Osteoblast (primary cell): ENCODE data around the gene ROBO2. TPM values are rescaled to one million over a fixed set of nuclear protein-coding genes. Genes with fewer than 3 reads are reported as not detected.

ENCODE experiments used
- DNase-seq: peaks from one replicate; pipeline ENCODE4 v3.0.0; 2011; ENCODE audit warnings: low spot score, mixed read lengths; ENCODE audit not compliant: insufficient read length; ENCODE audit errors: missing footprints
- H2AFZ ChIP-seq: 2 replicates; pipeline ENCODE4 v1.6.0; 2011; ENCODE audit warnings: mild to moderate bottlenecking, low read length
- H3K27ac ChIP-seq: 2 replicates; pipeline ENCODE4 v1.5.1; 2011; ENCODE audit warnings: mild to moderate bottlenecking, low read depth, low read length, moderate library complexity
- H3K27me3 ChIP-seq: 2 replicates; pipeline ENCODE4 v1.6.0; 2012; ENCODE audit warnings: mild to moderate bottlenecking, control low read depth, inconsistent platforms, low read length, moderate library complexity; ENCODE audit not compliant: insufficient read depth
- H3K36me3 ChIP-seq: 2 replicates; pipeline ENCODE4 v1.5.1; 2011; ENCODE audit warnings: mild to moderate bottlenecking, low read length, control low read depth, moderate library complexity; ENCODE audit not compliant: insufficient read depth
- H3K4me1 ChIP-seq: 2 replicates; pipeline ENCODE4 v1.5.1; 2011; ENCODE audit warnings: mild to moderate bottlenecking, low read length, control low read depth, moderate library complexity; ENCODE audit not compliant: insufficient read depth
- H3K4me2 ChIP-seq: 2 replicates; pipeline ENCODE4 v1.6.0; 2011; ENCODE audit warnings: mild to moderate bottlenecking, low read length; ENCODE audit not compliant: insufficient read depth
- H3K4me3 ChIP-seq: fragments of 200-600 bp; sonication (generic); 3 replicates; pipeline ENCODE4 v1.5.1; 2012; ENCODE audit warnings: mild to moderate bottlenecking, low read length, inconsistent platforms; ENCODE audit not compliant: insufficient read depth
- H3K79me2 ChIP-seq: 2 replicates; pipeline ENCODE4 v1.6.0; 2012; ENCODE audit warnings: mild to moderate bottlenecking, low read length, control low read depth, inconsistent platforms; ENCODE audit not compliant: insufficient read depth
- H3K9me3 ChIP-seq: 2 replicates; pipeline ENCODE4 v1.5.1; 2011; ENCODE audit warnings: low read depth, low read length, control low read depth
- H4K20me1 ChIP-seq: 2 replicates; pipeline ENCODE4 v1.6.0; 2012; ENCODE audit warnings: mild to moderate bottlenecking, low read length, control low read depth; ENCODE audit not compliant: insufficient read depth
- CTCF ChIP-seq: IDR thresholded peaks from 2 replicates; pipeline ENCODE4 v1.5.1; 2011; ENCODE audit warnings: mild to moderate bottlenecking, low read depth, low read length, moderate library complexity; ENCODE audit errors: extremely low read depth
- total RNA-seq: library from RNA; depleted of rRNA; stranded (reverse); fragments of >200 nt; gene quantifications from 2 replicates; pipeline ENCODE4 v1.2.3, GENCODE V29; 2012

The ROBO2 gene
- total RNA-seq, 1 donor: 0.36 TPM

GRCh38 chr3:77189258-77189657, 149.4 kb downstream of the ROBO2 start:
- DNase-seq: no peak
- Histone ChIP-seq H3K36me3 (no peaks in the 10 kb centered on the region), H4K20me1 (no peaks in the 10 kb centered on the region), H3K79me2 (no peaks in the 10 kb centered on the region), H3K4me1 (no peaks in the 10 kb centered on the region), H3K9me3 (no peaks in the 10 kb centered on the region), H3K4me3 (no peak overlapping the region), H2AFZ (no peak overlapping the region), H3K4me2 (no peak overlapping the region), H3K27ac (no peak overlapping the region), H3K27me3 (no peaks in the 10 kb centered on the region)
- TF ChIP-seq CTCF: no peak

DNA sequence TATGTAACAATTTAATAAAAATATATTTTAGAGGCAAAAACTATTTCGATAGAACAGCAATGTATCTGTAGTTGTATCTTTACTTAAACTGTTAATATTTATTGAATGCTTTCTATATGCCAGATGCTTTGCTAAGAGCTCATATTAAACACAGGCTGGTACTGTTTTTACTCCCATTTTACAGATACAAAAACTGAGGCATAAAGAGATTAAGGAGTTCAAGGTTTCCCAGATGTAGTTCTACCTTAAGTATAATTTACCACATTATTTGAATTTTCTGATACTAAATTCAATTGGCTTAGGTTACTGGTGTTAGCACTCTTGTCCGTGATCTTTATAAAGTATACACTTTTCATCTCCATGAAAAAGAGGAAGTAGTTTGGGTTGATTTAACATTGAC, 149.8 kb downstream of the ROBO2 start:
- Histone ChIP-seq H3K36me3 (no peaks in the 10 kb centered on the region), H2AFZ (no peak overlapping the region), H3K27me3 (no peaks in the 10 kb centered on the region), H4K20me1 (no peaks in the 10 kb centered on the region), H3K79me2 (no peaks in the 10 kb centered on the region), H3K4me2 (no peak overlapping the region), H3K4me1 (no peaks in the 10 kb centered on the region), H3K27ac (no peak overlapping the region), H3K4me3 (no peak overlapping the region), H3K9me3 (no peaks in the 10 kb centered on the region)
- DNase-seq: no peak
- TF ChIP-seq CTCF: no peak

- no peak overlapping the region for H3K4me2 ChIP-seq
- no peak for DNase-seq
- H3K36me3 ChIP-seq: no peaks in the 10 kb centered on the region
- H3K4me3 ChIP-seq: no peak overlapping the region
- no peak overlapping the region for H3K27ac ChIP-seq
- H3K9me3 ChIP-seq: no peaks in the 10 kb centered on the region
- H3K79me2 ChIP-seq: no peaks in the 10 kb centered on the region
- H4K20me1 ChIP-seq: no peaks in the 10 kb centered on the region
- no peaks in the 10 kb centered on the region for H3K27me3 ChIP-seq
- no peaks in the 10 kb centered on the region for H3K4me1 ChIP-seq
- no peak for TF ChIP-seq CTCF
- no peak overlapping the region for H2AFZ ChIP-seq
Observed at GRCh38 chr3:77190374-77190773, 150.5 kb downstream of the ROBO2 start.

DNA sequence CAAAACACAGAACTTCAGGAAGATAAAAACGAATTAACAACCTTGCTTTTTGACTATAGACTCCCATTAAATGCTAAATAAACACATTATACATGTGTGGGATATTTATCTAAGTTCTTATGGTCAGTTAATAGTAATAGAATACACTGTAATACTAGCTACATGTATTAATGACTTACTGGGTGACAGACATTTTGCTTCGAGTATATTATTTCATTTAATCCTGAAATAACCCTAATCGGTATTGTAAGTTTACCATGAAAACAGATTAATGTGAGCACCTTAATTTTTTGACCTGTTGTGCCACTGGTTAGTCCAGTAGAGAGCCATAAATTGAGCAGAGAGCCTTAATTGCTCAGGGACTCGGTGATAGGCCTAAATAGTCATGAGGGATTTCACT, 151.1 kb downstream of the ROBO2 start:
- H4K20me1 ChIP-seq: no peaks in the 10 kb centered on the region
- no peak for DNase-seq
- H2AFZ ChIP-seq: no peak overlapping the region
- no peak overlapping the region for H3K4me3 ChIP-seq
- no peak overlapping the region for H3K27ac ChIP-seq
- H3K4me2 ChIP-seq: no peak overlapping the region
- no peaks in the 10 kb centered on the region for H3K4me1 ChIP-seq
- no peak for TF ChIP-seq CTCF
- H3K79me2 ChIP-seq: no peaks in the 10 kb centered on the region
- H3K36me3 ChIP-seq: no peaks in the 10 kb centered on the region
- no peaks in the 10 kb centered on the region for H3K27me3 ChIP-seq
- peaks cover 3% of the 10 kb centered on the region for H3K9me3 ChIP-seq
